Measurements from ENCODE around the gene GDF11.
"Not testable (repeated sequence)": the region's sequence is repeated elsewhere in the genome, so short reads cannot be mapped to it uniquely, and the experiment has no call there.

The GDF11 gene

GRCh38 chr12:55743406-55744339 lies 751 bp downstream of the GDF11 start:
- peak; percentile 39 for DNase-seq

GRCh38 chr12:55744340-55745030 lies 1.6 kb downstream of the GDF11 start:
- DNase-seq, result no peak

GRCh38 chr12:55745361-55746173 lies 2.6 kb downstream of the GDF11 start:
- no peak for DNase-seq

GRCh38 chr12:55746174-55746912 lies 3.4 kb downstream of the GDF11 start:
- no peak for DNase-seq

GRCh38 chr12:55746913-55747231 lies 4.0 kb downstream of the GDF11 start:
- DNase-seq, result no peak

GRCh38 chr12:55748230-55748993 lies 5.5 kb downstream of the GDF11 start:
- DNase-seq, result no peak

- no peak for DNase-seq
Measured at GRCh38 chr12:55755246-55755645, 12.3 kb downstream of the GDF11 start.

- DNase-seq, result no peak
Measured at GRCh38 chr12:55757701-55758100, 14.8 kb downstream of the GDF11 start.

- DNase-seq, result not testable (repeated sequence)
Measured at GRCh38 chr12:55758575-55758974, 15.7 kb downstream of the GDF11 start.

- no peak for DNase-seq
Measured at GRCh38 chr12:55760663-55761062, 17.7 kb downstream of the GDF11 start.

- DNase-seq, result no peak
Measured at GRCh38 chr12:55762646-55763045, 19.7 kb downstream of the GDF11 start.

- no peak for DNase-seq
Measured at GRCh38 chr12:55765736-55766290, 22.9 kb downstream of the GDF11 start.

- no peak for DNase-seq
Measured at GRCh38 chr12:55767156-55767555, 24.2 kb downstream of the GDF11 start.

GRCh38 chr12:55771736-55772135 lies 28.8 kb downstream of the GDF11 start:
- no peak for DNase-seq

- no peak for DNase-seq
Measured at GRCh38 chr12:55777856-55778255, 34.9 kb downstream of the GDF11 start.

- DNase-seq, result no peak
Measured at GRCh38 chr12:55780685-55781084, 37.8 kb downstream of the GDF11 start.

- no peak for DNase-seq
Measured at GRCh38 chr12:55788546-55788945, 45.6 kb downstream of the GDF11 start.

GRCh38 chr12:55789171-55789570 lies 46.2 kb downstream of the GDF11 start:
- DNase-seq, result no peak

- no peak for DNase-seq
Measured at GRCh38 chr12:55789893-55790292, 47.0 kb downstream of the GDF11 start.

- DNase-seq, result no peak
Measured at GRCh38 chr12:55795950-55796349, 53.0 kb downstream of the GDF11 start.

- DNase-seq, result no peak
Measured at GRCh38 chr12:55797068-55797467, 54.1 kb downstream of the GDF11 start.

- no peak for DNase-seq
Measured at GRCh38 chr12:55797550-55797949, 54.6 kb downstream of the GDF11 start.

Measured in T1000 (cell line).